HG02938 (cell line): ENCODE measurements around the gene FAHD1.

Experiments used
- ATAC-seq: cut with Tn5 transposase; IDR thresholded peaks from one replicate; pipeline ENCODE4 v1.9.1; 2021; ENCODE audit warnings: mild to moderate bottlenecking, moderate library complexity; ENCODE audit not compliant: unreplicated experiment

Gene FAHD1

GRCh38 chr16:1878256-1878655 is 51.2 kb downstream of the FAHD1 start:
- ATAC-seq, result no peak
